ENCODE results near the gene ERCC8.

The ERCC8 gene

DNA sequence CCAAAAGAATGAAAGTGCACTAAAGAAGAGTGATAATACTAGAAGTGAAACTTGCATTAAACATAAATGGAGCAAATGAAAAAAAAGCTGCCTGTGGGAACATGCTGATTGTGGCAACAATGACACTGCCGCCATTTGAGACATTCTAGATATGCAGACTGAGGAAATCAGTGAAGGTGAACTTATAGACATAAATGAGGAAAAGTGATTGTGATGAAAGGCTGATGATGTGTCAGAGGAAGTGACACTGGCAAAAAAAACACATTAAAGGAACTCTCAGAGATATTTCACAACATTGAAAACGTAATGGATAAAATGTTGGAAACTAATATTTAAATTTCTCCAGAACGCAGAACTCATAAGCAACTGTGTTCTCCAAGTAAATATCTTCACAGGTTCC is 1.2 kb downstream of the ERCC8 start:
- DNase-seq = no peak
- Histone ChIP-seq H3K9me3 (ENCODE audit: severe bottlenecking) (no peaks in the 10 kb centered on the region), H3K4me3 (ENCODE audit: low read depth, low read length) (no peak overlapping the region), H3K27ac (no peak overlapping the region), H3K27me3 (ENCODE audit: insufficient read depth, low read depth, severe bottlenecking) (no peaks in the 10 kb centered on the region), H3K36me3 (peaks cover 4% of the 10 kb centered on the region)
- TF ChIP-seq, protein P1, sequence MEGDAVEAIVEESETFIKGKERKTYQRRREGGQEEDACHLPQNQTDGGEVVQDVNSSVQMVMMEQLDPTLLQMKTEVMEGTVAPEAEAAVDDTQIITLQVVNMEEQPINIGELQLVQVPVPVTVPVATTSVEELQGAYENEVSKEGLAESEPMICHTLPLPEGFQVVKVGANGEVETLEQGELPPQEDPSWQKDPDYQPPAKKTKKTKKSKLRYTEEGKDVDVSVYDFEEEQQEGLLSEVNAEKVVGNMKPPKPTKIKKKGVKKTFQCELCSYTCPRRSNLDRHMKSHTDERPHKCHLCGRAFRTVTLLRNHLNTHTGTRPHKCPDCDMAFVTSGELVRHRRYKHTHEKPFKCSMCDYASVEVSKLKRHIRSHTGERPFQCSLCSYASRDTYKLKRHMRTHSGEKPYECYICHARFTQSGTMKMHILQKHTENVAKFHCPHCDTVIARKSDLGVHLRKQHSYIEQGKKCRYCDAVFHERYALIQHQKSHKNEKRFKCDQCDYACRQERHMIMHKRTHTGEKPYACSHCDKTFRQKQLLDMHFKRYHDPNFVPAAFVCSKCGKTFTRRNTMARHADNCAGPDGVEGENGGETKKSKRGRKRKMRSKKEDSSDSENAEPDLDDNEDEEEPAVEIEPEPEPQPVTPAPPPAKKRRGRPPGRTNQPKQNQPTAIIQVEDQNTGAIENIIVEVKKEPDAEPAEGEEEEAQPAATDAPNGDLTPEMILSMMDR (IDR thresholded peaks at IDR 0.05; ENCODE audit: low read depth, low read length) = no peak

GRCh38 chr5:60929024-60929423 is 15.8 kb downstream of the ERCC8 start:
- H3K9me3 ChIP-seq (ENCODE audit: severe bottlenecking) = no peaks in the 10 kb centered on the region
- no peak overlapping the region for H3K4me3 ChIP-seq (ENCODE audit: low read depth, low read length)
- H3K36me3 ChIP-seq = peaks cover 17% of the 10 kb centered on the region
- no peak overlapping the region for H3K27ac ChIP-seq
- DNase-seq = no peak
- no peaks in the 10 kb centered on the region for H3K27me3 ChIP-seq (ENCODE audit: insufficient read depth, low read depth, severe bottlenecking)
- TF ChIP-seq, protein P1 (IDR thresholded peaks at IDR 0.05; ENCODE audit: low read depth, low read length) = no peak

- peaks cover 17% of the 10 kb centered on the region for H3K36me3 ChIP-seq
- H3K4me3 ChIP-seq (ENCODE audit: low read depth, low read length) = no peak overlapping the region
- no peak for DNase-seq
- H3K27me3 ChIP-seq (ENCODE audit: insufficient read depth, low read depth, severe bottlenecking) = no peaks in the 10 kb centered on the region
- TF ChIP-seq, protein P1 (IDR thresholded peaks at IDR 0.05; ENCODE audit: low read depth, low read length) = no peak
- H3K27ac ChIP-seq = no peak overlapping the region
- no peaks in the 10 kb centered on the region for H3K9me3 ChIP-seq (ENCODE audit: severe bottlenecking)
These were observed 17.4 kb downstream of the ERCC8 start for GRCh38 chr5:60927450-60927849.

- no peak for DNase-seq
- H3K36me3 ChIP-seq = peaks cover 6% of the 10 kb centered on the region
- no peak overlapping the region for H3K27ac ChIP-seq
These were observed 26.4 kb downstream of the ERCC8 start for GRCh38 chr5:60918466-60918865.

DNA sequence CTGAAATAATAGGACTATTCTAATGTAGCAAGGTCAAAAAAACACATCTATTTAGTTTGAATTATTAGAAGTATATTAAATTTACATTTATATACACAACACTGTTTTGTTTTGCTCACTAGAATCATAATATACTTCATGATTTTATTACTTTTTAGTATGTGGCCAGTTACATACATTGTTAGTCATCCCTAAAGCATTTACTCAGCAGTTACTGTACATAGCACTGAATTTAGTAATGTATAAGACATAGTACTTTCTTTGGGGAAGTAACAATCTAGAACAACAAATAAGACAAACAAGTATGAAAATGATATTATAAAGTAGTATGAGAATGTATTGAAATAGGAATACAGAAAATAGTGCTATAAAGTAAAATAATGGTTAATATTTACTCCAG is 28.2 kb downstream of the ERCC8 start:
- Histone ChIP-seq H3K27ac (no peak overlapping the region), H3K4me3 (ENCODE audit: low read depth, low read length) (no peak overlapping the region), H3K9me3 (ENCODE audit: severe bottlenecking) (no peaks in the 10 kb centered on the region), H3K27me3 (ENCODE audit: insufficient read depth, low read depth, severe bottlenecking) (no peaks in the 10 kb centered on the region), H3K36me3 (peaks cover 6% of the 10 kb centered on the region)
- TF ChIP-seq, protein P1 (IDR thresholded peaks at IDR 0.05; ENCODE audit: low read depth, low read length) = no peak
- DNase-seq = no peak

More at GRCh38 chr5:60918466-60918865, 26.4 kb downstream of the ERCC8 start:
- H3K27me3 ChIP-seq (ENCODE audit: insufficient read depth, low read depth, severe bottlenecking) = no peaks in the 10 kb centered on the region
- H3K9me3 ChIP-seq (ENCODE audit: severe bottlenecking) = no peaks in the 10 kb centered on the region
- no peak overlapping the region for H3K4me3 ChIP-seq (ENCODE audit: low read depth, low read length)
- TF ChIP-seq, protein P1 (IDR thresholded peaks at IDR 0.05; ENCODE audit: low read depth, low read length) = no peak

GRCh38 chr5:60903356-60903755 is 41.5 kb downstream of the ERCC8 start:
- no peaks in the 10 kb centered on the region; the same call in 1 of the 2 replicates for H3K36me3 ChIP-seq
- TF ChIP-seq, protein P1 (IDR thresholded peaks at IDR 0.05; ENCODE audit: low read depth, low read length) = no peak
- no peak overlapping the region for H3K27ac ChIP-seq
- H3K27me3 ChIP-seq (ENCODE audit: insufficient read depth, low read depth, severe bottlenecking) = no peaks in the 10 kb centered on the region
- no peak for DNase-seq
- H3K9me3 ChIP-seq (ENCODE audit: severe bottlenecking) = no peaks in the 10 kb centered on the region
- no peak overlapping the region for H3K4me3 ChIP-seq (ENCODE audit: low read depth, low read length)
